Measurements from ENCODE around the gene CDRT15.
"Not testable (repeated sequence)": the region's sequence is repeated elsewhere in the genome, so short reads cannot be mapped to it uniquely, and the experiment has no call there.

CDRT15 gene

GRCh38 chr17:14206891-14207290 lies 29.8 kb downstream of the CDRT15 start:
- no peak for DNase-seq (ENCODE audit: low read depth in 2 of 2)

GRCh38 chr17:14205992-14206461 lies 30.6 kb downstream of the CDRT15 start:
- DNase-seq (ENCODE audit: low read depth in 2 of 2) = peak; percentile 54 to 55

GRCh38 chr17:14205380-14205779 lies 31.3 kb downstream of the CDRT15 start:
- DNase-seq (ENCODE audit: low read depth in 2 of 2) = no peak

DNA sequence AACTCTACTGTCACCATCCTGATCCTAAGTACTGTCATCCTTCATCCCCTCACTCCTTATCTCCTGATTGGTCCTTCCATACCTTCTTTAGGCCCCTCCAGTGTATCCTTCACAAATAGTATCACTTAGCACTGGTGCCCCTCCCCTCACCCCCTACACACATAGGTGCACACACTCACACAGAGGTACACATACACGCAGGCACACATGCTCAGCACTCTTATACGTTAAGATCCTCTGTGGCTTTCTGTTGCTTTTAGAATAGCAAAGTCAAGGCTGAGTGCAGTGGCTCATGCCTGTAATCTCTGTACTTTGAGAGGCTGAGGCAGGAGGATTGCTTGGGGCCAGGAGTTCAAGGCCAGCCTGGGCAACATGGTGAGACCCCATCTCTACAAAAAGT lies 32.1 kb downstream of the CDRT15 start:
- no peak for DNase-seq (ENCODE audit: low read depth in 2 of 2)

DNA sequence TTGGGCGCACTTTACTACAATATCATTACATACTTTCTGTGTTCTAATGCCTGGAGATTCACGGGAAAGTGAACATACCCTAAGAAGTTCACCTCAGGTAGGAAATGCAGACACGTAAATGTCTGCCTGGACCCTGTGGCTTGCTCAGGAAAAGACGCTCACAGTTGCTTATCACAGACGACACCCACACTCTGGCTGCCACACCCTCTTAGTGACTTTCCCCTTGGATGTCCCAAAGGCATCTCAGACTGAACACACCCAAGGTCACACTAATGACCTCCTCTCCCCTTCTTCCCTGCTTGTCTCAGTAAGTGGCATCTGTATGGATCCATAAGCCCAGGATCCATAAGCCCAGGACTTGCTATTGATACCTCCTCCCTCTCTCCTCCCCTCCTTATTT lies 32.6 kb downstream of the CDRT15 start:
- DNase-seq (ENCODE audit: low read depth in 2 of 2) = no peak

GRCh38 chr17:14203388-14203787 lies 33.3 kb downstream of the CDRT15 start:
- DNase-seq (ENCODE audit: low read depth in 2 of 2) = no peak

GRCh38 chr17:14202388-14203166 lies 34.1 kb downstream of the CDRT15 start:
- DNase-seq (ENCODE audit: low read depth in 2 of 2) = no peak

GRCh38 chr17:14201988-14202380 lies 34.7 kb downstream of the CDRT15 start:
- no peak for DNase-seq (ENCODE audit: low read depth in 2 of 2)

GRCh38 chr17:14201021-14201987 lies 35.4 kb downstream of the CDRT15 start:
- DNase-seq (ENCODE audit: low read depth in 2 of 2) = peak in 1 of 2 experiments; percentile 26

DNA sequence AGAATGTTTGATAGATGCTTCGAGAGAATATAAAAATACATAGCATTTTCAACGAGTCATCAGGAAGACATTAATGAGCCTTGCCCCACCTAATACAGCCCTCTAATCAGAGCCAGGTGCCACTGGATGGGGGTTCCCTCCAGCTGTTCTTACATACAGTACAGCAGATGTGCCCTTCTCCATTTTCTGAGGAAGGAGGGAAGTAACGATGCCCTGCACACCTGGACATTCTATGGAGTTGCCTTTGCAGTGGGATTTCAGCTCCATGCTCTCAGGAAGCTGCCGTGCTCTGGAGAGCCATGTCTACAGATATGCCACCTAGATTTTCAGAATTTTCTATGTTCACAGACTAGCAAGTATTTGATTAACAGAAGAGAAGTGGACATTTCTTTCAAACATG lies 36.3 kb downstream of the CDRT15 start:
- DNase-seq (ENCODE audit: low read depth in 2 of 2) = no peak

DNA sequence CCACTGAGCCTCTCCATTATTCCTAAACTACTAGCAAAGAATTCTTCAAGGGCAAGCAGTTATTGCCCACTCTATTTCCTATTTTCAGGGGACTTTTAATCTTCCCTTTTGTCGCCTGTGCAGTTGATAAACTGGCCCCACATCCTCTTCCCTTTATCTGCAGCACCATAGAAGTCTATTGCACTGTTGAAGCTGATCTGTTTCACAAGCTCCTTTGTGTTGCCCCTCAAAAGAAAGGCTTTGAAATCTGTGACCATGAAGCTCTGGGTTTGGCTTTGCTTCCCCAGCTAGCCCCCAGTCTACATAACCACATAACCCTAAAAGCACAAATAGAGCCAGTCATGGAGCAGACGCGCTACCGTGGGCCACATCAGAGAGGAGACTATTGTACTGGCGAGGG lies 37.1 kb downstream of the CDRT15 start:
- no peak for DNase-seq (ENCODE audit: low read depth in 2 of 2)

DNA sequence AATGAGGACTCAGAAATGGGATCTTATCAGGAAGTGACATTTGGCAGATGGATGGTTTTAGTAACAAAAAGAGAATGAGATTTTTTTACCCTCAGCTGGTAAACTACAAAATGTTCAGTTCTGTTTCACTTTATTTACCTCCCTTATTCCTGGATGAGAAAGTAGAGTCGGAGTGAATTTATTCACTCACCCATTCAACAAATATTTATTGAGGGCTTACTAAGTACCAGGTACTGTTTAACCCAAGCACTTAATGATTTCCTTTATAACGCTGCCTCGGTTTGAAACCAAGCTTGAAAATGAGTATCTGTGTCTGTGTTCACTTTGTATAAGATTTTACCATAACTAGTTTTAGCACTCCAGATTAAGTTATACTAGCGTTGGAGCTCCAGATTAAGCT lies 38.1 kb downstream of the CDRT15 start:
- no peak for DNase-seq (ENCODE audit: low read depth in 2 of 2)

- DNase-seq (ENCODE audit: low read depth in 2 of 2) = no peak
These were observed 38.6 kb downstream of the CDRT15 start for GRCh38 chr17:14198013-14198412.

GRCh38 chr17:14197586-14197985 lies 39.1 kb downstream of the CDRT15 start:
- DNase-seq (ENCODE audit: low read depth in 2 of 2) = peak in 1 of 2 experiments; percentile 49

- no peak for DNase-seq (ENCODE audit: low read depth in 2 of 2)
These were observed 39.6 kb downstream of the CDRT15 start for GRCh38 chr17:14197057-14197456.

DNA sequence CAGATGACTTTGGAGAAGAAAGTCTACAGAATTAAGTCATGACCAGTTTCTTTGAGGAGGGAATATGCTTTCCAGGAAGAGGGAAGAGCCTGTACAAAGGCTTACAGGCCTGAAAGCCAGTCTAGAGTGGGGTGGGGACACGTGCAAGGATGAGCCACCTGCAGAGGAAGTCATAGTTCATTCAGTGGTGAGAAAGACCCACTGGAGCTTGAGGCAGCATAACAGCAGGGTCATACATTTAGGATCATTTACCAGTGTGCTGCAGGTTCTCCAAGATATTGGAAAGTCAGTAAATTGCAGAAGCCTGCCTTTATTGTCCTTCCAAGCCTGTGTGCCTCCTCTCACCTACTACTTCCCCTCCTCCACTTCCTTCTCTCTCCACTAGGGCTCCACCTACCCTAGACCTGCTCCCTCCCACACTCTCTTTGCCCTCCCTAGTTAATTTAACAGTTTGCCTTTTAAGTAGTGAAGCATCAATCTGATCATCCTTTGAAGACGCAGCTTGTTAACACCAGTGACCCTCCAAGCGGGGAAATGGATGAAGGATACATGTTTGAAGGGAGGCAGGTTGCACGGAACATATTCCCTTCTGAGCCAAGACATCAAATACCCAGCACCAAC lies 40.2 kb downstream of the CDRT15 start:
- no peak for DNase-seq (ENCODE audit: low read depth in 2 of 2)

- peak in 1 of 2 experiments; percentile 29 for DNase-seq (ENCODE audit: low read depth in 2 of 2)
These were observed 43.9 kb downstream of the CDRT15 start for GRCh38 chr17:14192636-14193344.

GRCh38 chr17:14192039-14192438 lies 44.6 kb downstream of the CDRT15 start:
- not testable (repeated sequence) for DNase-seq (ENCODE audit: low read depth in 2 of 2)

- DNase-seq (ENCODE audit: low read depth in 2 of 2) = not testable (repeated sequence)
These were observed 45.2 kb downstream of the CDRT15 start for GRCh38 chr17:14191469-14191868.

GRCh38 chr17:14190774-14191173 lies 45.9 kb downstream of the CDRT15 start:
- DNase-seq (ENCODE audit: low read depth in 2 of 2) = not testable (repeated sequence)

- not testable (repeated sequence) for DNase-seq (ENCODE audit: low read depth in 2 of 2)
These were observed 50.2 kb downstream of the CDRT15 start for GRCh38 chr17:14186443-14186842.

Measured in stimulated activated CD4-positive, alpha-beta T cell treated with anti-CD3 and anti-CD28 coated beads, Interleukin-12 subunit alpha, Interleukin-12 subunit beta, amount 100 ng/mL, for 24 hours (primary cell).